ENCODE results near the gene GSPT1.

DNA sequence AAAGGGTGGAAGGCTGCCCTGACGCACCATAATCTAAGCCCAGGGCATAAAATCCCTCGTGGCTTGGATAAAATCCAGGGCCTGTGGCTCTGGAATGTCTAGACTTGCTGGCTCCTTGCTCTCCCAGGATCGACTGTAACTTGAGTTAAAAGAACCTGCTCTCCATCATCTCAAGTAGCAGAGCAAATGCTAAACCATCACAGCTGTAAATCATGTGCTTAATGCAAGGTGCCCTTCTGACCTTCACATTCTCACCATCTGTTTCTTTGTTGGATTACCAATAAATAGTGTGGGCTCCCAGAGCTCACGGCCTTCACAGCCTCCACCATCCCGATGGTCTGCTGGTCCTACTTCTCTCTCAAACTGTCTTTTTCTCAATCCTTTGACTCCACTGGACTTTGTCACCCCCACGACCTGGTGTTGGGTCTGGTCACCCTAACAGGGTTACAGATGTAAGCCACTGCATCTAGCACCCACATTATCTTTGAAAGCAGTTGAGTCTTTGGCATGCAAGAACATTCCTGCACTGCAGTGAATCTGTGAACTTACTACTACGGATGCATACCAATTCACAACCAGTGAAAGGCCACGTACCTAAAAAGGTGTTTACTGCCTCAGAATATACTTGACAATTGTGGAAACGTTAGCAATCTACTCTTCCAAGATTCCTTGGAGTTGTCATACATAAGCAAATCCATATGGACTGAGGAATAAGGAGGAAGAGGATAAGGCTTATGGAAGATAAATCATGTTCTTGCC is 79.7 kb downstream of the GSPT1 start:
- TF ChIP-seq, protein P1, sequence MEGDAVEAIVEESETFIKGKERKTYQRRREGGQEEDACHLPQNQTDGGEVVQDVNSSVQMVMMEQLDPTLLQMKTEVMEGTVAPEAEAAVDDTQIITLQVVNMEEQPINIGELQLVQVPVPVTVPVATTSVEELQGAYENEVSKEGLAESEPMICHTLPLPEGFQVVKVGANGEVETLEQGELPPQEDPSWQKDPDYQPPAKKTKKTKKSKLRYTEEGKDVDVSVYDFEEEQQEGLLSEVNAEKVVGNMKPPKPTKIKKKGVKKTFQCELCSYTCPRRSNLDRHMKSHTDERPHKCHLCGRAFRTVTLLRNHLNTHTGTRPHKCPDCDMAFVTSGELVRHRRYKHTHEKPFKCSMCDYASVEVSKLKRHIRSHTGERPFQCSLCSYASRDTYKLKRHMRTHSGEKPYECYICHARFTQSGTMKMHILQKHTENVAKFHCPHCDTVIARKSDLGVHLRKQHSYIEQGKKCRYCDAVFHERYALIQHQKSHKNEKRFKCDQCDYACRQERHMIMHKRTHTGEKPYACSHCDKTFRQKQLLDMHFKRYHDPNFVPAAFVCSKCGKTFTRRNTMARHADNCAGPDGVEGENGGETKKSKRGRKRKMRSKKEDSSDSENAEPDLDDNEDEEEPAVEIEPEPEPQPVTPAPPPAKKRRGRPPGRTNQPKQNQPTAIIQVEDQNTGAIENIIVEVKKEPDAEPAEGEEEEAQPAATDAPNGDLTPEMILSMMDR (IDR thresholded peaks at IDR 0.05): no peak
- TF ChIP-seq EP300 (IDR thresholded peaks at IDR 0.05): no peak
